Suprapubic skin (tissue), 4 donors: ENCODE results near the gene SH2B3. TPM values are rescaled to one million over a fixed set of nuclear protein-coding genes. Genes with fewer than 3 reads are reported as not detected.

Experiments used
- DNase-seq, 2 donors: peaks; one replicate each; pipeline ENCODE4 v3.0.0-alpha.2; 2019; ENCODE audit warnings: low spot score in 2 of 2
- H3K27ac ChIP-seq: fragments of 200-600 bp; sonication (generic); one replicate; pipeline ENCODE4 v1.5.1; 2019
- H3K27me3 ChIP-seq: fragments of 200-600 bp; sonication (generic); one replicate; pipeline ENCODE4 v1.5.1; 2019
- H3K36me3 ChIP-seq: fragments of 200-600 bp; sonication (generic); one replicate; pipeline ENCODE4 v1.5.1; 2019
- H3K4me1 ChIP-seq: fragments of 200-600 bp; sonication (generic); one replicate; pipeline ENCODE4 v1.5.1; 2019
- H3K4me3 ChIP-seq: fragments of 200-600 bp; sonication (generic); one replicate; pipeline ENCODE4 v1.5.1; 2019; ENCODE audit warnings: mild to moderate bottlenecking
- H3K9me3 ChIP-seq: fragments of 200-600 bp; sonication (generic); one replicate; pipeline ENCODE4 v1.5.1; 2019
- CTCF ChIP-seq, 2 donors: fragments of 200-600 bp in 1 of 2; fragments of 450-650 bp in 1 of 2; sonication (generic) in 1 of 2; IDR thresholded peaks; one replicate each; pipeline ENCODE4 v1.5.1; 2016 to 2019; ENCODE audit warnings: antibody characterized with exemption in 2 of 2, mild to moderate bottlenecking in 1 of 2, moderate library complexity in 1 of 2
- EP300 ChIP-seq: sonication (generic); formaldehyde crosslinking; IDR thresholded peaks from one replicate; pipeline ENCODE4 v1.6.1; 2017; ENCODE audit warnings: antibody characterized with exemption
- POLR2A ChIP-seq, 2 donors: fragments of 450-650 bp; IDR thresholded peaks; one replicate each; pipeline ENCODE4 v1.6.1; 2017; ENCODE audit warnings: antibody characterized with exemption in 2 of 2, mild to moderate bottlenecking in 2 of 2, moderate library complexity in 2 of 2
- POLR2AphosphoS5 ChIP-seq, 3 donors: sonication (generic); formaldehyde crosslinking; IDR thresholded peaks; one replicate each; pipeline ENCODE4 v1.6.1; 2017; ENCODE audit warnings: antibody characterized with exemption in 3 of 3
- WGBS: methylation state at CpG from one replicate; pipeline ENCODE4 v1.1.5; 2018; 5-methylcytosine and 5-hydroxymethylcytosine counted together
- total RNA-seq, 4 donors: library from RNA; depleted of rRNA; stranded (reverse); fragments of >200 nt; gene quantifications; one replicate each; pipeline ENCODE4 v1.1.0, GENCODE V29; 2016

SH2B3 gene
- total RNA-seq, 4 donors from 2014 or later, result 3.4 to 7.1 (median 4.2) TPM

- peak overlapping the region; percentile 75 for H3K4me3 ChIP-seq
- WGBS, result 7% methylated on average over 27 of the region's 59 CpGs
- H3K27me3 ChIP-seq, result no peaks in the 10 kb centered on the region
- DNase-seq, result peak; percentile 95 to 97
- peak in 1 of 3 donors; percentile 39 for TF ChIP-seq POLR2AphosphoS5 (IDR thresholded peaks at IDR 0.05)
- TF ChIP-seq POLR2A (IDR thresholded peaks at IDR 0.05), result no peak
- peak; percentile 4 to 58 for TF ChIP-seq CTCF (IDR thresholded peaks at IDR 0.05)
- H3K27ac ChIP-seq, result peak overlapping the region; percentile 86
- H3K4me1 ChIP-seq, result peaks cover 67% of the 10 kb centered on the region
- no peaks in the 10 kb centered on the region for H3K9me3 ChIP-seq
- H3K36me3 ChIP-seq, result no peaks in the 10 kb centered on the region
Measured at GRCh38 chr12:111405149-111405858, 419 bp upstream of the SH2B3 start.

- Histone ChIP-seq H3K27me3 (no peaks in the 10 kb centered on the region), H3K27ac (peak overlapping the region; percentile 86), H3K36me3 (no peaks in the 10 kb centered on the region), H3K4me3 (peak overlapping the region; percentile 75), H3K9me3 (no peaks in the 10 kb centered on the region), H3K4me1 (peaks cover 80% of the 10 kb centered on the region)
- TF ChIP-seq EP300 (no peak), CTCF (IDR thresholded peaks at IDR 0.05) (no peak), POLR2A (IDR thresholded peaks at IDR 0.05) (no peak), POLR2AphosphoS5 (IDR thresholded peaks at IDR 0.05) (no peak)
- no peak for DNase-seq
- 31% methylated on average over 20 of the region's 34 CpGs for WGBS
Measured at GRCh38 chr12:111406474-111407376, 1.0 kb downstream of the SH2B3 start.

GRCh38 chr12:111407377-111408115 lies 1.8 kb downstream of the SH2B3 start:
- TF ChIP-seq EP300 (no peak), CTCF (IDR thresholded peaks at IDR 0.05) (no peak), POLR2A (IDR thresholded peaks at IDR 0.05) (no peak), POLR2AphosphoS5 (IDR thresholded peaks at IDR 0.05) (no peak)
- Histone ChIP-seq H3K36me3 (no peaks in the 10 kb centered on the region), H3K9me3 (no peaks in the 10 kb centered on the region), H3K27ac (peak overlapping the region; percentile 6), H3K4me1 (peaks cover 88% of the 10 kb centered on the region), H3K4me3 (peak overlapping the region; percentile 75), H3K27me3 (no peaks in the 10 kb centered on the region)
- no peak for DNase-seq
- WGBS, result 80% methylated on average over 9 of the region's 9 CpGs

GRCh38 chr12:111408116-111408440 lies 2.4 kb downstream of the SH2B3 start:
- Histone ChIP-seq H3K9me3 (no peaks in the 10 kb centered on the region), H3K27me3 (no peaks in the 10 kb centered on the region), H3K27ac (no peak overlapping the region), H3K36me3 (no peaks in the 10 kb centered on the region), H3K4me1 (peaks cover 88% of the 10 kb centered on the region), H3K4me3 (peak overlapping the region; percentile 75)
- 50% methylated on average over 1 of the region's 1 CpG for WGBS
- no peak for TF ChIP-seq POLR2AphosphoS5 (IDR thresholded peaks at IDR 0.05)
- no peak for TF ChIP-seq POLR2A (IDR thresholded peaks at IDR 0.05)
- no peak for TF ChIP-seq CTCF (IDR thresholded peaks at IDR 0.05)
- no peak for TF ChIP-seq EP300
- no peak for DNase-seq
